ENCODE results near the gene CAMKK1. TPM values are rescaled to one million over a fixed set of nuclear protein-coding genes. Genes with fewer than 3 reads are reported as not detected.

Gene CAMKK1
- polyA plus RNA-seq, 1 donor (not counting 4 experiments of a cell fraction or from before 2014, with no cell fraction given), result 2.5 TPM

GRCh38 chr17:3892095-3892998 lies 506 bp downstream of the CAMKK1 start:
- peak overlapping the region; percentile 40 to 61 (median 48) for H3K4me3 ChIP-seq (ENCODE audit: control insufficient read depth in 2 of 3, extremely low read depth in 1 of 3, insufficient read depth in 2 of 3, low read depth in 1 of 3, low read length in 3 of 3)
- DNase-seq (ENCODE audit: low read depth, low spot score) (no peak), FAIRE-seq (no peak)
- no peaks in the 10 kb centered on the region for H3K79me2 ChIP-seq (ENCODE audit: control insufficient read depth, insufficient read depth, low read length)
- peak overlapping the region; percentile 70 for H3K4me2 ChIP-seq (ENCODE audit: control insufficient read depth, extremely low read depth, insufficient read depth, low read depth, low read length)
- H3K9ac ChIP-seq (ENCODE audit: control insufficient read depth, extremely low read depth, insufficient read depth, low read length), result peak overlapping the region; percentile 48
- H2AFZ ChIP-seq (ENCODE audit: control insufficient read depth, low read length), result peak overlapping the region; percentile 43
- no peaks in the 10 kb centered on the region for H3K9me3 ChIP-seq (ENCODE audit: control insufficient read depth, low read depth, low read length)
- TF ChIP-seq CTCF (optimal IDR thresholded peaks at IDR 0.05 in 1 of 3, IDR thresholded peaks at IDR 0.05 in 1 of 3, conservative IDR thresholded peaks at IDR 0.05 in 1 of 3; ENCODE audit: extremely low read depth in 1 of 3, insufficient read depth in 2 of 3, low read length in 3 of 3) (no peak), EZH2 (IDR thresholded peaks at IDR 0.05; ENCODE audit: low read length) (no peak)
- H4K20me1 ChIP-seq (ENCODE audit: control insufficient read depth, extremely low read depth, insufficient read depth, low read length), result no peaks in the 10 kb centered on the region
- no peak overlapping the region for H3K27ac ChIP-seq (ENCODE audit: control insufficient read depth, insufficient read depth, low read length)
- H3K36me3 ChIP-seq (ENCODE audit: control insufficient read depth in 2 of 2, extremely low read depth in 1 of 2, insufficient read depth in 2 of 2, low read length in 2 of 2), result no peaks in the 10 kb centered on the region
- dilution Hi-C loops (cut with MboI; ENCODE audit: extremely low pct_ligation_motif_present, low sequenced_read_pairs), result no loop called here
- no peaks in the 10 kb centered on the region for H3K9me1 ChIP-seq (ENCODE audit: control insufficient read depth, extremely low read depth, insufficient read depth, low read length)
- peaks cover 53% of the 10 kb centered on the region for H3K4me1 ChIP-seq (ENCODE audit: control insufficient read depth, extremely low read depth, insufficient read depth, low read length)
- H3K27me3 ChIP-seq (ENCODE audit: control insufficient read depth, extremely low read depth, insufficient read depth, low read length), result no peaks in the 10 kb centered on the region

GRCh38 chr17:3891626-3892094 lies 1.2 kb downstream of the CAMKK1 start:
- H3K9me1 ChIP-seq (ENCODE audit: control insufficient read depth, extremely low read depth, insufficient read depth, low read length), result no peaks in the 10 kb centered on the region
- no peak for DNase-seq (ENCODE audit: low read depth, low spot score)
- H3K27me3 ChIP-seq (ENCODE audit: control insufficient read depth, extremely low read depth, insufficient read depth, low read length), result no peaks in the 10 kb centered on the region
- H3K27ac ChIP-seq (ENCODE audit: control insufficient read depth, insufficient read depth, low read length), result no peak overlapping the region
- H3K4me2 ChIP-seq (ENCODE audit: control insufficient read depth, extremely low read depth, insufficient read depth, low read depth, low read length), result peak overlapping the region; percentile 70
- no peak overlapping the region for H2AFZ ChIP-seq (ENCODE audit: control insufficient read depth, low read length)
- H3K4me3 ChIP-seq (ENCODE audit: control insufficient read depth in 2 of 3, extremely low read depth in 1 of 3, insufficient read depth in 2 of 3, low read depth in 1 of 3, low read length in 3 of 3), result peak overlapping the region in 1 of 3 experiments; percentile 48
- H3K79me2 ChIP-seq (ENCODE audit: control insufficient read depth, insufficient read depth, low read length), result no peaks in the 10 kb centered on the region
- peak overlapping the region; percentile 48 for H3K9ac ChIP-seq (ENCODE audit: control insufficient read depth, extremely low read depth, insufficient read depth, low read length)
- dilution Hi-C loops (cut with MboI; ENCODE audit: extremely low pct_ligation_motif_present, low sequenced_read_pairs), result no loop called here
- TF ChIP-seq EZH2 (IDR thresholded peaks at IDR 0.05; ENCODE audit: low read length) (no peak), CTCF (optimal IDR thresholded peaks at IDR 0.05 in 1 of 3, IDR thresholded peaks at IDR 0.05 in 1 of 3, conservative IDR thresholded peaks at IDR 0.05 in 1 of 3; ENCODE audit: extremely low read depth in 1 of 3, insufficient read depth in 2 of 3, low read length in 3 of 3) (no peak)
- no peaks in the 10 kb centered on the region for H3K36me3 ChIP-seq (ENCODE audit: control insufficient read depth in 2 of 2, extremely low read depth in 1 of 2, insufficient read depth in 2 of 2, low read length in 2 of 2)
- H3K9me3 ChIP-seq (ENCODE audit: control insufficient read depth, low read depth, low read length), result no peaks in the 10 kb centered on the region
- FAIRE-seq, result no peak
- peaks cover 53% of the 10 kb centered on the region for H3K4me1 ChIP-seq (ENCODE audit: control insufficient read depth, extremely low read depth, insufficient read depth, low read length)
- no peaks in the 10 kb centered on the region for H4K20me1 ChIP-seq (ENCODE audit: control insufficient read depth, extremely low read depth, insufficient read depth, low read length)

Data from keratinocyte (primary cell).